Body of pancreas (tissue), 4 donors: Measurements from ENCODE around the gene GFRA4. TPM values are rescaled to one million over a fixed set of nuclear protein-coding genes. Genes with fewer than 3 reads are reported as not detected.

ENCODE experiments used
- ATAC-seq: fragments of 150-250 bp; one replicate; pipeline ENCODE4 v1.9.1; 2016
- DNase-seq, 4 donors: peaks; one replicate each; pipeline ENCODE4 v3.0.0-alpha.2; 2019
- H3K27ac ChIP-seq, 4 donors: fragments of 200-600 bp; sonication (generic); 1 replicate in 3 of 4; 2 replicates in 1 of 4; pipeline versions ENCODE4 v1.5.1 to v1.6.1; 2016 to 2019; ENCODE audit warnings: mild to moderate bottlenecking in 1 of 4, mixed read lengths in 1 of 4, moderate library complexity in 1 of 4
- H3K27me3 ChIP-seq, 2 donors: fragments of 200-600 bp; sonication (generic); one replicate each; pipeline ENCODE4 v1.6.0; 2016; ENCODE audit warnings: mild to moderate bottlenecking in 1 of 2
- H3K36me3 ChIP-seq, 2 donors: fragments of 200-600 bp; sonication (generic); replicated peaks in 1 of 2; 2 replicates each; pipeline ENCODE4 v1.5.1; 2016; ENCODE audit warnings: low read depth in 2 of 2; ENCODE audit not compliant: insufficient read depth in 1 of 2
- H3K4me1 ChIP-seq: fragments of 200-600 bp; sonication (generic); one replicate; pipeline ENCODE4 v1.6.0; 2016
- H3K4me3 ChIP-seq, 2 donors: fragments of 200-600 bp; sonication (generic); 1 replicate in 1 of 2; 2 replicates in 1 of 2; pipeline ENCODE4 v1.5.1; 2016 to 2019
- H3K9me3 ChIP-seq, 3 donors: fragments of 200-600 bp; sonication (generic); 1 replicate in 2 of 3; 2 replicates in 1 of 3; pipeline ENCODE4 v1.5.1; 2016
- CTCF ChIP-seq, 7 experiments: fragments of 450-650 bp in 4 of 7; fragments of 200-600 bp in 3 of 7; sonication (generic) in 3 of 7; IDR thresholded peaks; one replicate each; pipeline ENCODE4 v1.5.1; 2016 to 2019; ENCODE audit warnings: antibody characterized with exemption in 7 of 7
- POLR2A ChIP-seq, 3 donors: fragments of 450-650 bp; IDR thresholded peaks; one replicate each; pipeline ENCODE4 v1.6.1; 2016; ENCODE audit warnings: antibody characterized with exemption in 3 of 3, mild to moderate bottlenecking in 2 of 3
- WGBS, 2 donors: methylation state at CpG; one replicate each; pipeline ENCODE4 v1.1.5; 2017; 5-methylcytosine and 5-hydroxymethylcytosine counted together
- intact Hi-C: fragments of 100-400 bp; cut with DNase I; formaldehyde crosslinking; loops from one replicate; pipeline ENCODE4 v1.15.1; 2023
- total RNA-seq, 2 donors: library from RNA; depleted of rRNA; stranded (reverse); fragments of >200 nt; gene quantifications; one replicate each; pipeline ENCODE4 v1.1.0, GENCODE V29; 2016

The GFRA4 gene
- total RNA-seq: not detected

DNA sequence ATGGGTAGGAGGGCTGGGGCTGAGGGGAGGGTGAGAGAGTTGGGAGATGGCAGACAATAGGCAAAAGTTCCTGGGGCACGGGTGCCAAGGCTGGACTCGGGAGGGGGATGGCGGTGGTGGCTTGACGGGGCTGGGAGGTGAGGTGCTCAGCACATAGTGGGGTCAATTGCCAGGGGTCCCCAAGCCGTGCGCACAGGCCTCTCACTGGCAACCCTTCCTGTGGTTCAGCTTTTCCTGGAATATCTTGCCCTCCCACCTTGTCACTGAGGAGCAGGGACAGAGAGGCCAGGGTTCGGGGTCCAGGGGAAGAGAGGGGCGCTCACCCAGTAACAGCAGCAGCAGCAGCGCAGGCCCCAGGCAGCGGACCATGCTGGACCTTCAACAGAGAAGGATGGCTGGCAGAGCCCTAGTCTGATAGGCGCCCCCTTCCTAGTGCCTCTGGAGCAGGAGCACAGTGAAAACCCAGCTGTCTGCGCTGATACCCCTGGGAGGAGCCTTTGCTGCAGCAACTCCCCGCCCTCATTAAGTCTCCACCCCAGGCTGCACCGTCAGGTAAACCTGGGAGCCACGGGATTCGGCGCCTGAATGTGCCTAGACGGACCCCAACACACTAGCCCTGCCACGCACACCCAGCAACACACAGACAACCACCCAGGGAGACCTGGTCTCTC lies at the start of gene GFRA4:
Gene GFRA4 (minus strand): TSS at position 369 of the 671 bp plus-strand sequence. CDS start 0 bp downstream, at position 369.
- Histone ChIP-seq H3K27ac (no peak within 1 kb of the TSS), H3K4me3 (no peak within 1 kb of the TSS), H3K9me3 (no peaks in the 10 kb centered on the region), H3K36me3 (no peaks in the 10 kb centered on the region), H3K4me1 (peaks cover 10% of the 10 kb centered on the region), H3K27me3 (peaks cover 0 to 4% of the 10 kb centered on the region in 2 donors)
- WGBS, 2 donors: 62 to 65% methylated on average over 13 to 19 of the region's 19 CpGs
- DNase-seq (no peak), ATAC-seq (no peak)
- TF ChIP-seq POLR2A (IDR thresholded peaks at IDR 0.05): no peak
- no peak for TF ChIP-seq CTCF (IDR thresholded peaks at IDR 0.05)
- intact Hi-C loops: no loop called here

DNA sequence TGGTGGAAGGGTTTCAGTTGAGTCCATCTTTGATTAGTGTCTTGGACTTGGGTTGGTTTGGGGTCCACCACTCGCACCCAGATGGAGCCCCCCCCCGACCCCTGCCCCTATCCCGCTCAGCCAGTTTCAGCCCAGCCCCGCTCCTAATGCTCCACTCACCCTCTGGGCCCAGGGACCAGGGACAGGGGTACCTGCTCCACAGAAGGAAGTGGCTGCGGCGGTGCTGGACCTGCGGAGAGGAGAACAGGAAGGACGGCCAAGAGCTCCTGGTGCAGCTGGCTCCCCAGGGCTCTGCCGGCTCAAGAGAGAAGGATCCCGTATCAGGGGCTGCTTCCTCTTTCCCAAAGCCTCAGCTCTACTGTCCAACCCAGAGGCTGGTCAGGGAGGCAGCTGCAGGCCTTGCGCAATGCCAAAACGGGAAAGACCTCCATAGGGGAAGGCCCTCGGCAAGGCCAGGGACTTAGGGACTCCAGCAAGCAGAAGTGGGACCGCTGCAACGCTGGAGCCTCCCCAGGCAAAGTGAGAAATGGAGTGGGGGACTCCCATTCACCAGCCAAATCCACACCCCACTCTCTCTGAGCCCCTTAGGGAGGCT lies 49.2 kb upstream of the GFRA4 start, which contains the start of gene SIGLEC1:
Gene SIGLEC1 (minus strand): TSS at position 322 of the 595 bp plus-strand sequence. CDS start 5,472 bp downstream, outside the sequence.
- H3K27me3 ChIP-seq: no peaks in the 10 kb centered on the region
- H3K4me1 ChIP-seq: no peaks in the 10 kb centered on the region
- H3K27ac ChIP-seq: no peak within 1 kb of the TSS
- DNase-seq (peak in 2 of 4 donors; percentile 26 to 78), ATAC-seq (no peak)
- no peak for TF ChIP-seq POLR2A (IDR thresholded peaks at IDR 0.05)
- TF ChIP-seq CTCF (IDR thresholded peaks at IDR 0.05): no peak
- no peaks in the 10 kb centered on the region for H3K36me3 ChIP-seq
- no peaks in the 10 kb centered on the region for H3K9me3 ChIP-seq
- no peak within 1 kb of the TSS for H3K4me3 ChIP-seq
- intact Hi-C loops: no loop called here
- WGBS, 2 donors: 71 to 75% methylated on average over 12 to 15 of the region's 15 CpGs

- no peaks in the 10 kb centered on the region for H3K4me1 ChIP-seq
- H3K27ac ChIP-seq: no peak overlapping the region
- H3K27me3 ChIP-seq: no peaks in the 10 kb centered on the region
- ATAC-seq (no peak), DNase-seq (no peak)
- H3K4me3 ChIP-seq: no peak overlapping the region
- 67 to 80% methylated on average over 4 of the region's 4 CpGs for WGBS, 2 donors
- intact Hi-C loops: no loop called here
- no peaks in the 10 kb centered on the region for H3K36me3 ChIP-seq
- no peak for TF ChIP-seq CTCF (IDR thresholded peaks at IDR 0.05)
- no peak for TF ChIP-seq POLR2A (IDR thresholded peaks at IDR 0.05)
- no peaks in the 10 kb centered on the region for H3K9me3 ChIP-seq
Observed at GRCh38 chr20:3711484-3711941, 48.3 kb upstream of the GFRA4 start.

- Histone ChIP-seq H3K36me3 (no peaks in the 10 kb centered on the region), H3K4me3 (no peak overlapping the region), H3K4me1 (no peaks in the 10 kb centered on the region), H3K9me3 (no peaks in the 10 kb centered on the region), H3K27ac (no peak overlapping the region), H3K27me3 (no peaks in the 10 kb centered on the region)
- ATAC-seq: peak; percentile 70
- peak; percentile 56 to 76 (median 64) for DNase-seq
- TF ChIP-seq CTCF (IDR thresholded peaks at IDR 0.05): peak; percentile 66 to 87 (median 73)
- no peak for TF ChIP-seq POLR2A (IDR thresholded peaks at IDR 0.05)
- 28 to 33% methylated on average over 18 of the region's 18 CpGs for WGBS, 2 donors
- intact Hi-C loops: no loop called here
Observed at GRCh38 chr20:3710703-3711483, 47.7 kb upstream of the GFRA4 start.
